CD4-positive, alpha-beta T cell treated with Interleukin-4 for 1 hour (primary cell): ENCODE results near the gene ABCC9.

Experiments used
- DNase-seq, 2 donors: peaks; one replicate each; pipeline ENCODE4 v3.0.0-alpha.2; 2020 to 2022

ABCC9 gene

GRCh38 chr12:21940549-21941505 lies at the start of gene ABCC9:
TSS of gene ABCC9 (minus strand) at chr12:21941426. CDS start at chr12:21936674, 4,752 bp downstream.
- no peak for DNase-seq

GRCh38 chr12:21989819-21990412 lies 48.7 kb upstream of the ABCC9 start:
- no peak for DNase-seq

- DNase-seq = no peak
These were observed 47.4 kb upstream of the ABCC9 start for GRCh38 chr12:21988619-21989018.

GRCh38 chr12:21987755-21988154 lies 46.5 kb upstream of the ABCC9 start:
- DNase-seq = no peak

- DNase-seq = no peak
These were observed 43.9 kb upstream of the ABCC9 start for GRCh38 chr12:21985155-21985554.

- DNase-seq = no peak
These were observed 43.1 kb upstream of the ABCC9 start for GRCh38 chr12:21984375-21984774.

GRCh38 chr12:21983095-21983494 lies 41.9 kb upstream of the ABCC9 start:
- no peak for DNase-seq

GRCh38 chr12:21980544-21980943 lies 39.3 kb upstream of the ABCC9 start:
- DNase-seq = no peak

- no peak for DNase-seq
These were observed 34.1 kb upstream of the ABCC9 start for GRCh38 chr12:21975293-21975692.

- no peak for DNase-seq
These were observed 32.0 kb upstream of the ABCC9 start for GRCh38 chr12:21973221-21973620.

GRCh38 chr12:21972055-21972454 lies 30.8 kb upstream of the ABCC9 start:
- DNase-seq = no peak

- DNase-seq = no peak
These were observed 30.1 kb upstream of the ABCC9 start for GRCh38 chr12:21971344-21971743.

GRCh38 chr12:21962821-21963220 lies 21.6 kb upstream of the ABCC9 start:
- no peak for DNase-seq

- DNase-seq = no peak
These were observed 21.0 kb upstream of the ABCC9 start for GRCh38 chr12:21962236-21962635.

GRCh38 chr12:21950649-21951048 lies 9.4 kb upstream of the ABCC9 start:
- DNase-seq = no peak

- DNase-seq = no peak
These were observed 7.8 kb upstream of the ABCC9 start for GRCh38 chr12:21949036-21949435.

GRCh38 chr12:21946983-21947382 lies 5.8 kb upstream of the ABCC9 start:
- no peak for DNase-seq

GRCh38 chr12:21945002-21945401 lies 3.8 kb upstream of the ABCC9 start:
- DNase-seq = no peak

- DNase-seq = no peak
These were observed 1.1 kb upstream of the ABCC9 start for GRCh38 chr12:21942377-21942703.

- DNase-seq = no peak
These were observed 515 bp upstream of the ABCC9 start for GRCh38 chr12:21941506-21942376.

- no peak for DNase-seq
These were observed 1.8 kb downstream of the ABCC9 start for GRCh38 chr12:21939435-21939834.

- DNase-seq = no peak
These were observed 2.3 kb downstream of the ABCC9 start for GRCh38 chr12:21938879-21939278.

GRCh38 chr12:21934173-21934572 lies 7.1 kb downstream of the ABCC9 start:
- DNase-seq = no peak
